ENCODE data around the gene SCAP.

SCAP gene

GRCh38 chr3:47414666-47415587 lies 60.8 kb downstream of the SCAP start:
- Histone ChIP-seq H3K36me3 (ENCODE audit: control insufficient read depth, insufficient read depth, low read length) (peaks cover 33% of the 10 kb centered on the region), H3K9me3 (ENCODE audit: control insufficient read depth, low read length) (no peaks in the 10 kb centered on the region), H3K4me1 (ENCODE audit: control insufficient read depth, insufficient read depth, low read length) (no peaks in the 10 kb centered on the region), H3K4me3 (ENCODE audit: insufficient read depth, low read depth, low read length) (no peak overlapping the region), H3K27ac (ENCODE audit: insufficient read depth, low read depth, low read length, poor library complexity, severe bottlenecking) (no peak overlapping the region), H3K27me3 (ENCODE audit: control insufficient read depth, insufficient read depth, low read length, poor library complexity, severe bottlenecking) (no peaks in the 10 kb centered on the region)
- 92 to 94% methylated on average over 16 of the region's 16 CpGs for WGBS, 2 experiments

- H3K4me1 ChIP-seq (ENCODE audit: control insufficient read depth, insufficient read depth, low read length), result no peaks in the 10 kb centered on the region
- H3K4me3 ChIP-seq (ENCODE audit: insufficient read depth, low read depth, low read length), result no peak overlapping the region
- WGBS, 2 experiments, result 97 to 98% methylated on average over 3 of the region's 3 CpGs
- peaks cover 25% of the 10 kb centered on the region for H3K36me3 ChIP-seq (ENCODE audit: control insufficient read depth, insufficient read depth, low read length)
- no peak overlapping the region for H3K27ac ChIP-seq (ENCODE audit: insufficient read depth, low read depth, low read length, poor library complexity, severe bottlenecking)
- H3K9me3 ChIP-seq (ENCODE audit: control insufficient read depth, low read length), result no peaks in the 10 kb centered on the region
- no peaks in the 10 kb centered on the region for H3K27me3 ChIP-seq (ENCODE audit: control insufficient read depth, insufficient read depth, low read length, poor library complexity, severe bottlenecking)
Observed at GRCh38 chr3:47414161-47414564, 61.6 kb downstream of the SCAP start.

- Histone ChIP-seq H3K36me3 (ENCODE audit: control insufficient read depth, insufficient read depth, low read length) (peaks cover 21% of the 10 kb centered on the region), H3K4me1 (ENCODE audit: control insufficient read depth, insufficient read depth, low read length) (no peaks in the 10 kb centered on the region), H3K27ac (ENCODE audit: insufficient read depth, low read depth, low read length, poor library complexity, severe bottlenecking) (no peak overlapping the region), H3K27me3 (ENCODE audit: control insufficient read depth, insufficient read depth, low read length, poor library complexity, severe bottlenecking) (no peaks in the 10 kb centered on the region), H3K9me3 (ENCODE audit: control insufficient read depth, low read length) (no peaks in the 10 kb centered on the region), H3K4me3 (ENCODE audit: insufficient read depth, low read depth, low read length) (no peak overlapping the region)
- 94 to 97% methylated on average over 7 of the region's 7 CpGs for WGBS, 2 experiments
Observed at GRCh38 chr3:47413751-47414150, 62.0 kb downstream of the SCAP start.

- Histone ChIP-seq H3K4me1 (ENCODE audit: control insufficient read depth, insufficient read depth, low read length) (no peaks in the 10 kb centered on the region), H3K27ac (ENCODE audit: insufficient read depth, low read depth, low read length, poor library complexity, severe bottlenecking) (no peak overlapping the region), H3K9me3 (ENCODE audit: control insufficient read depth, low read length) (no peaks in the 10 kb centered on the region), H3K36me3 (ENCODE audit: control insufficient read depth, insufficient read depth, low read length) (peaks cover 24% of the 10 kb centered on the region), H3K4me3 (ENCODE audit: insufficient read depth, low read depth, low read length) (no peak overlapping the region), H3K27me3 (ENCODE audit: control insufficient read depth, insufficient read depth, low read length, poor library complexity, severe bottlenecking) (no peaks in the 10 kb centered on the region)
- WGBS, 2 experiments, result 84 to 85% methylated on average over 12 of the region's 12 CpGs
Observed at GRCh38 chr3:47412842-47413520, 62.8 kb downstream of the SCAP start.

GRCh38 chr3:47412453-47412756 lies 63.3 kb downstream of the SCAP start:
- WGBS, 2 experiments, result 96 to 97% methylated on average over 5 of the region's 5 CpGs

GRCh38 chr3:47411696-47412452 lies 63.9 kb downstream of the SCAP start:
- Histone ChIP-seq H3K27me3 (ENCODE audit: control insufficient read depth, insufficient read depth, low read length, poor library complexity, severe bottlenecking) (no peaks in the 10 kb centered on the region), H3K4me3 (ENCODE audit: insufficient read depth, low read depth, low read length) (no peak overlapping the region), H3K9me3 (ENCODE audit: control insufficient read depth, low read length) (no peaks in the 10 kb centered on the region), H3K4me1 (ENCODE audit: control insufficient read depth, insufficient read depth, low read length) (no peaks in the 10 kb centered on the region), H3K27ac (ENCODE audit: insufficient read depth, low read depth, low read length, poor library complexity, severe bottlenecking) (no peak overlapping the region), H3K36me3 (ENCODE audit: control insufficient read depth, insufficient read depth, low read length) (peaks cover 20% of the 10 kb centered on the region)
- 94 to 95% methylated on average over 24 of the region's 24 CpGs for WGBS, 2 experiments

More at GRCh38 chr3:47412453-47412756, 63.3 kb downstream of the SCAP start:
- H3K9me3 ChIP-seq (ENCODE audit: control insufficient read depth, low read length), result no peaks in the 10 kb centered on the region
- no peaks in the 10 kb centered on the region for H3K4me1 ChIP-seq (ENCODE audit: control insufficient read depth, insufficient read depth, low read length)
- H3K36me3 ChIP-seq (ENCODE audit: control insufficient read depth, insufficient read depth, low read length), result peaks cover 22% of the 10 kb centered on the region
- H3K27ac ChIP-seq (ENCODE audit: insufficient read depth, low read depth, low read length, poor library complexity, severe bottlenecking), result no peak overlapping the region
- H3K27me3 ChIP-seq (ENCODE audit: control insufficient read depth, insufficient read depth, low read length, poor library complexity, severe bottlenecking), result no peaks in the 10 kb centered on the region
- H3K4me3 ChIP-seq (ENCODE audit: insufficient read depth, low read depth, low read length), result no peak overlapping the region

- no peaks in the 10 kb centered on the region for H3K4me1 ChIP-seq (ENCODE audit: control insufficient read depth, insufficient read depth, low read length)
- H3K4me3 ChIP-seq (ENCODE audit: insufficient read depth, low read depth, low read length), result no peak overlapping the region
- 95 to 96% methylated on average over 30 of the region's 30 CpGs for WGBS, 2 experiments
- no peak overlapping the region for H3K27ac ChIP-seq (ENCODE audit: insufficient read depth, low read depth, low read length, poor library complexity, severe bottlenecking)
- no peaks in the 10 kb centered on the region for H3K27me3 ChIP-seq (ENCODE audit: control insufficient read depth, insufficient read depth, low read length, poor library complexity, severe bottlenecking)
- no peaks in the 10 kb centered on the region for H3K9me3 ChIP-seq (ENCODE audit: control insufficient read depth, low read length)
- H3K36me3 ChIP-seq (ENCODE audit: control insufficient read depth, insufficient read depth, low read length), result peaks cover 19% of the 10 kb centered on the region
Observed at GRCh38 chr3:47410801-47411646, 64.7 kb downstream of the SCAP start.

- WGBS, 2 experiments, result 76 to 78% methylated on average over 9 to 10 of the region's 10 CpGs
- Histone ChIP-seq H3K4me1 (ENCODE audit: control insufficient read depth, insufficient read depth, low read length) (peaks cover under 1% of the 10 kb centered on the region), H3K4me3 (ENCODE audit: insufficient read depth, low read depth, low read length) (no peak overlapping the region), H3K27ac (ENCODE audit: insufficient read depth, low read depth, low read length, poor library complexity, severe bottlenecking) (no peak overlapping the region), H3K36me3 (ENCODE audit: control insufficient read depth, insufficient read depth, low read length) (peaks cover 19% of the 10 kb centered on the region), H3K9me3 (ENCODE audit: control insufficient read depth, low read length) (no peaks in the 10 kb centered on the region), H3K27me3 (ENCODE audit: control insufficient read depth, insufficient read depth, low read length, poor library complexity, severe bottlenecking) (no peaks in the 10 kb centered on the region)
Observed at GRCh38 chr3:47410417-47410720, 65.4 kb downstream of the SCAP start.

GRCh38 chr3:47409688-47410416 lies 65.9 kb downstream of the SCAP start:
- H3K36me3 ChIP-seq (ENCODE audit: control insufficient read depth, insufficient read depth, low read length), result peaks cover 19% of the 10 kb centered on the region
- WGBS, 2 experiments, result 92 to 93% methylated on average over 26 of the region's 26 CpGs
- H3K27me3 ChIP-seq (ENCODE audit: control insufficient read depth, insufficient read depth, low read length, poor library complexity, severe bottlenecking), result no peaks in the 10 kb centered on the region

More at GRCh38 chr3:47409688-47410416, 65.9 kb downstream of the SCAP start:
- Histone ChIP-seq H3K4me1 (ENCODE audit: control insufficient read depth, insufficient read depth, low read length) (peaks cover 5% of the 10 kb centered on the region), H3K9me3 (ENCODE audit: control insufficient read depth, low read length) (no peaks in the 10 kb centered on the region), H3K27ac (ENCODE audit: insufficient read depth, low read depth, low read length, poor library complexity, severe bottlenecking) (no peak overlapping the region), H3K4me3 (ENCODE audit: insufficient read depth, low read depth, low read length) (no peak overlapping the region)

All from ectodermal cell (in vitro differentiated cells).